GM23248 (cell line): Measurements from ENCODE around the gene DYNAP.

Experiments
- EZH2 ChIP-seq: fragments of 200-600 bp; sonication (generic); IDR thresholded peaks from 2 replicates; pipeline ENCODE4 v1.6.1; 2018; ENCODE audit warnings: antibody characterized with exemption, mild to moderate bottlenecking; ENCODE audit not compliant: insufficient read depth, poor library complexity, severe bottlenecking
- EZH2phosphoT487 ChIP-seq: fragments of 200-600 bp; sonication (generic); IDR thresholded peaks from 2 replicates; pipeline ENCODE4 v1.6.1; 2018; ENCODE audit warnings: antibody characterized with exemption, moderate library complexity, mild to moderate bottlenecking, low read depth; ENCODE audit not compliant: insufficient read depth

DNA sequence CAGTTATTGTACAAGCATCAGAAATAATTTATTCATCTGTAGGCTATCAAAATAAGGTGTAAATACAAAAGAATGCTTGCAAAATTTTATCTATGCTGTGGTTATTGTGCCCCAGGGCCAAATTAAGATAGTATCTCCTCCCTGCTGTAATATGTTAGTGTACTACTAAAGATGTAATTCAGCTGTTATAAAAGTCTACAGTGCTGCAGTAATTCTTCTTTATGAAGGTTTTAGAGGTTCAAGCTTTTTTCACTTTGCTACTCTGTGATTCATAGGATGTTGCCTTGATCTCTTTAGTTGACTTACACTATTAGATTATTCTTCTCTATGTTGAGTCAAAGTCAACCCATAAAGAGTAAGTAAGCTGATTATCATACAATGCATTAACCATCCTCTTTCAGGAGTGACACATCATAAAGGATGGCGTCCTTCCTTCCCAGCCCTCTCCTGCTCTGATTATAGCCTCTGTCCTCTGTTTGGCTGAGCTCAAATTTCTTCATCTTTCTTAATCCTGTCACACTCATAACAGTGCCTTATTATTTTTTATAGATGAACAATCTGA is 29.3 kb upstream of the DYNAP start:
- no peak for TF ChIP-seq EZH2
- no peak for TF ChIP-seq EZH2phosphoT487
